ENCODE data around the gene HNF1B. TPM values are rescaled to one million over a fixed set of nuclear protein-coding genes. Genes with fewer than 3 reads are reported as not detected.

The HNF1B gene
- total and polyA plus RNA-seq, 10 of the 15 experiments (the other 5 are each of a cell fraction or from before 2014, with no cell fraction given) = 0.51 to 12.7 (median 1.9) TPM

DNA sequence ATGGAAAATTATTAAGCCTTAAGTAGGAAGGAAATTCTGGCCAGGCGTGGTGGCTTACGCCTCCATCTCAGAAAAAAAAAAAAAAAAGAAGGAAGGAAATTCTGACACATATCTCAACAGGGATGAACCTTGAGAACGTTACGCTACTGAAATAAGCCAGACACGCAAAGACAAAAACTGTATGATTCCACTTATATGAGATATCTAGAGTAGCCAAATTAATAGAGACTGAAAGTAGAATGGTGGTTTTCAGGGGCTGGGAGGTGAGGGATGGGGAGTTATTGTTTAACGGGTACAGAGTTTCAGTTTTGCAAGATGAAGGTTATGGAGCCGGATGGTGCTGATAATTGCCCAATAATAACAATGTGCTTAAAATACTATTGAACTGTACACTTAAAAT is 16.2 kb upstream of the HNF1B start (continued):
- TF ChIP-seq CUX1 (IDR thresholded peaks at IDR 0.05; ENCODE audit: insufficient replicate concordance, low read depth, low read length) (peak; percentile 41), ZSCAN29 (IDR thresholded peaks at IDR 0.05) (no peak), PKNOX1 (IDR thresholded peaks at IDR 0.05) (no peak), WRNIP1 (IDR thresholded peaks at IDR 0.05; ENCODE audit: borderline replicate concordance, low read depth, low read length) (no peak), MTA3 (IDR thresholded peaks at IDR 0.05; ENCODE audit: borderline replicate concordance, low read length) (no peak), CEBPB (IDR thresholded peaks at IDR 0.05; ENCODE audit: borderline replicate concordance in 1 of 2, low read depth in 2 of 2, low read length in 2 of 2) (no peak), ATF3 (IDR thresholded peaks at IDR 0.05; ENCODE audit: borderline replicate concordance, extremely low read depth, low read depth, low read length) (no peak), LARP7 (IDR thresholded peaks at IDR 0.05) (no peak), SMAD5 (IDR thresholded peaks at IDR 0.05; ENCODE audit: low read depth) (no peak), JUNB (IDR thresholded peaks at IDR 0.05) (peak; percentile 21; the same call in 1 of the 2 replicates), ASH2L (IDR thresholded peaks at IDR 0.05; ENCODE audit: borderline replicate concordance, low read depth) (no peak), ZNF207 (IDR thresholded peaks at IDR 0.05; ENCODE audit: borderline replicate concordance) (no peak), ZZZ3 (IDR thresholded peaks at IDR 0.05; ENCODE audit: control insufficient read depth, insufficient read length, low read depth) (no peak), SP1 (IDR thresholded peaks at IDR 0.05; ENCODE audit: low read depth, low read length) (no peak), NKRF (conservative IDR thresholded peaks at IDR 0.05) (no peak), PAX5 (IDR thresholded peaks at IDR 0.05; ENCODE audit: borderline replicate concordance, low read depth, low read length) (no peak), ZNF384 (IDR thresholded peaks at IDR 0.05; ENCODE audit: borderline replicate concordance, low read depth, low read length) (peak; percentile 72; the same call in 1 of the 2 replicates), RB1 (IDR thresholded peaks at IDR 0.05; ENCODE audit: borderline replicate concordance) (no peak), NFIC (IDR thresholded peaks at IDR 0.05; ENCODE audit: low read depth, low read length) (0 out of 2 replicates have a peak, but pooled peaks have one; percentile 39)
- TF ChIP-seq, protein P1, sequence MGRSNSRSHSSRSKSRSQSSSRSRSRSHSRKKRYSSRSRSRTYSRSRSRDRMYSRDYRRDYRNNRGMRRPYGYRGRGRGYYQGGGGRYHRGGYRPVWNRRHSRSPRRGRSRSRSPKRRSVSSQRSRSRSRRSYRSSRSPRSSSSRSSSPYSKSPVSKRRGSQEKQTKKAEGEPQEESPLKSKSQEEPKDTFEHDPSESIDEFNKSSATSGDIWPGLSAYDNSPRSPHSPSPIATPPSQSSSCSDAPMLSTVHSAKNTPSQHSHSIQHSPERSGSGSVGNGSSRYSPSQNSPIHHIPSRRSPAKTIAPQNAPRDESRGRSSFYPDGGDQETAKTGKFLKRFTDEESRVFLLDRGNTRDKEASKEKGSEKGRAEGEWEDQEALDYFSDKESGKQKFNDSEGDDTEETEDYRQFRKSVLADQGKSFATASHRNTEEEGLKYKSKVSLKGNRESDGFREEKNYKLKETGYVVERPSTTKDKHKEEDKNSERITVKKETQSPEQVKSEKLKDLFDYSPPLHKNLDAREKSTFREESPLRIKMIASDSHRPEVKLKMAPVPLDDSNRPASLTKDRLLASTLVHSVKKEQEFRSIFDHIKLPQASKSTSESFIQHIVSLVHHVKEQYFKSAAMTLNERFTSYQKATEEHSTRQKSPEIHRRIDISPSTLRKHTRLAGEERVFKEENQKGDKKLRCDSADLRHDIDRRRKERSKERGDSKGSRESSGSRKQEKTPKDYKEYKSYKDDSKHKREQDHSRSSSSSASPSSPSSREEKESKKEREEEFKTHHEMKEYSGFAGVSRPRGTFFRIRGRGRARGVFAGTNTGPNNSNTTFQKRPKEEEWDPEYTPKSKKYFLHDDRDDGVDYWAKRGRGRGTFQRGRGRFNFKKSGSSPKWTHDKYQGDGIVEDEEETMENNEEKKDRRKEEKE (IDR thresholded peaks at IDR 0.05) = no peak
